ENCODE results near the gene UBXN11. TPM values are rescaled to one million over a fixed set of nuclear protein-coding genes. Genes with fewer than 3 reads are reported as not detected.
A peak's percentile ranks its signal among the peaks of the same experiment; 100 is the strongest.

The UBXN11 gene
- total and polyA plus RNA-seq, 2 of the 13 experiments (the other 11 are each of a cell fraction or from before 2014, with no cell fraction given): 9.3 to 10.4 TPM

DNA sequence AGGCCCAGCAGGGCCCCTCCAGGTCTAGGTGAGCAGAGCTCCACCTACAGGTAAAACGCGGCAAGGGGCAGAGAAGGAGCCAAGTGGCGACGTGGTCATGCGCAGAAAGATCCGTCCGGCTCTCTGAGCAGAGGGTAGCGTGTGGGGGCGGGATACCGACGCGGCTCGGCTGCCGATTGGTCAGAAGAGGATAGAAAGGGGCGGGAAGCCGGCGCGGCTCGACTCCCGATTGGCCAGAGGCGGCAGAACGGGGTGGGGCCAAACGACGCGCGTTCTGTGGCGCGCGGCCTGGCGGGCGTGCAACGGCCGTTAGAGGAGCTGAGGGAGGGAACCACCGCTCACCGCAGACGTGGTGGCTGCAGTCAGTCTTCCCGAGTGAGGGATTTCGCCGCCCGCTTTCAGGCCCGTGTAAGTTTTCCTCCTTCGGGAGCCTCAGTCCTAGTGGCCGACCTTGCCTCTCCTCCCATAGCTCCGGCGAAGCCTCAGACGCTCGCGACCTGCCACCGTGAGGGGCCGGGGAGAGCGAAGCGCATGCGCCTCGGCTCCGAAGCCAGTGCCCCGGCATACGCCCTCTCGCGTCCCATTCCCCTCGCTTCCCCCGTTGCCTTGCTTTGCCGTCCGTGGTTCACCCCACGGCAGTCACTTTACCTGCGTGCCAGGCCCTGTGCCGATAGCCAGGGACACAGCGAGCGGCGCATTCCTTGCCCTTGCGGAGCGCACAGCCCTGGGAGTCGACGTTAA lies 72.4 kb downstream of the UBXN11 start, which contains the start of gene CEP85 (continued):
- TF ChIP-seq ZKSCAN1 (IDR thresholded peaks at IDR 0.05; ENCODE audit: low read length) (no peak), ZNF260 (CRISPR knock-in tag; IDR thresholded peaks at IDR 0.05; ENCODE audit: borderline replicate concordance, low read depth) (no peak), NONO (IDR thresholded peaks at IDR 0.05) (no peak), NONO (CRISPR knock-in tag; conservative IDR thresholded peaks at IDR 0.05) (0 out of 2 replicates have a peak, but pooled peaks have one; percentile 49), ZFP82 (CRISPR knock-in tag; IDR thresholded peaks at IDR 0.05; ENCODE audit: borderline replicate concordance) (peak; percentile 93; the same call in 1 of the 2 replicates), E2F5 (CRISPR knock-in tag; conservative IDR thresholded peaks at IDR 0.05) (peak; percentile 14), ZNF639 (CRISPR knock-in tag; conservative IDR thresholded peaks at IDR 0.05) (no peak), TAF15 (IDR thresholded peaks at IDR 0.05; ENCODE audit: low read depth, low read length, poor library complexity, severe bottlenecking) (peak; percentile 64), ZZZ3 (CRISPR knock-in tag; IDR thresholded peaks at IDR 0.05; ENCODE audit: borderline replicate concordance) (0 out of 2 replicates have a peak, but pooled peaks have one; percentile 17), THYN1 (CRISPR knock-in tag; IDR thresholded peaks at IDR 0.05; ENCODE audit: borderline replicate concordance, low read depth) (no peak), PCBP2 (optimal IDR thresholded peaks at IDR 0.05; ENCODE audit: low read depth, low read length, poor library complexity, severe bottlenecking) (no peak), HOXD1 (CRISPR knock-in tag; IDR thresholded peaks at IDR 0.05) (no peak), ZNF296 (CRISPR knock-in tag; conservative IDR thresholded peaks at IDR 0.05) (0 out of 2 replicates have a peak, but pooled peaks have one; percentile 58), ZNF772 (CRISPR knock-in tag; IDR thresholded peaks at IDR 0.05) (no peak), KDM3A (CRISPR knock-in tag; IDR thresholded peaks at IDR 0.05; ENCODE audit: low read depth) (no peak), BCLAF1 (IDR thresholded peaks at IDR 0.05) (no peak), ZMAT3 (CRISPR knock-in tag; conservative IDR thresholded peaks at IDR 0.05) (no peak; the same call in 1 of the 2 replicates), SMAD3 (CRISPR knock-in tag; IDR thresholded peaks at IDR 0.05) (no peak; the same call in 1 of the 2 replicates), HMGA1 (CRISPR knock-in tag; conservative IDR thresholded peaks at IDR 0.05) (no peak), POLR2AphosphoS5 (IDR thresholded peaks at IDR 0.05; ENCODE audit: low read depth, low read length) (peak; percentile 93), HDAC2 (CRISPR knock-in tag; IDR thresholded peaks at IDR 0.05) (peak; percentile 62; the same call in 1 of the 2 replicates), SAFB2 (CRISPR knock-in tag; IDR thresholded peaks at IDR 0.05; ENCODE audit: borderline replicate concordance, low read depth) (no peak)
- TF ChIP-seq, protein P1, sequence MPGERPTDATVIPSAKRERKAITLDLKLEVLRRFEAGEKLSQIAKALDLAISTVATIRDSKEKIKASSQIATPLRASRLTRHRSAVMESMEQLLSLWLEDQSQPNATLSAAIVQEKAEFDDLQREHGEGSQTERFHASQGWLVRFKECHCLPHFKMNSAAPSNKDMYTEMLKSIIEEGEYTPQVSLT (CRISPR knock-in tag; IDR thresholded peaks at IDR 0.05; ENCODE audit: borderline replicate concordance, low read depth): no peak
- TF ChIP-seq, protein P2, sequence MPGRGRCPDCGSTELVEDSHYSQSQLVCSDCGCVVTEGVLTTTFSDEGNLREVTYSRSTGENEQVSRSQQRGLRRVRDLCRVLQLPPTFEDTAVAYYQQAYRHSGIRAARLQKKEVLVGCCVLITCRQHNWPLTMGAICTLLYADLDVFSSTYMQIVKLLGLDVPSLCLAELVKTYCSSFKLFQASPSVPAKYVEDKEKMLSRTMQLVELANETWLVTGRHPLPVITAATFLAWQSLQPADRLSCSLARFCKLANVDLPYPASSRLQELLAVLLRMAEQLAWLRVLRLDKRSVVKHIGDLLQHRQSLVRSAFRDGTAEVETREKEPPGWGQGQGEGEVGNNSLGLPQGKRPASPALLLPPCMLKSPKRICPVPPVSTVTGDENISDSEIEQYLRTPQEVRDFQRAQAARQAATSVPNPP (CRISPR knock-in tag; IDR thresholded peaks at IDR 0.05): no peak
